H1 (cell line): Measurements from ENCODE around the gene BABAM2. TPM values are rescaled to one million over a fixed set of nuclear protein-coding genes. Genes with fewer than 3 reads are reported as not detected.

Experiments used
- ASH2L ChIP-seq: fragments of 200-600, 300-600 bp; sonication (generic); IDR thresholded peaks from one replicate; pipeline ENCODE4 v1.7.1; 2017; ENCODE audit warnings: low read length
- EP300 ChIP-seq, 2 experiments: IDR thresholded peaks; 1 replicate in 1 of 2; 2 replicates in 1 of 2; pipeline ENCODE4 v1.6.1; 2011 to 2012; ENCODE audit warnings: low read depth in 2 of 2, low read length in 2 of 2, mild to moderate bottlenecking in 2 of 2, borderline replicate concordance in 1 of 2, inconsistent platforms in 1 of 2, moderate library complexity in 1 of 2
- EZH2 ChIP-seq: fragments of 200-600 bp; sonication (generic); IDR thresholded peaks from 2 replicates; pipeline ENCODE4 v1.7.1; 2012; ENCODE audit warnings: low read depth, mild to moderate bottlenecking, moderate library complexity, low read length, inconsistent platforms; ENCODE audit not compliant: severe bottlenecking
- KDM5A ChIP-seq: fragments of 200-600 bp; IDR thresholded peaks from 2 replicates; pipeline ENCODE4 v1.7.1; 2012; ENCODE audit warnings: mild to moderate bottlenecking, low read length, inconsistent platforms, mixed read lengths
- PHF8 ChIP-seq: fragments of 200-600 bp; sonication (generic); conservative IDR thresholded peaks from 2 replicates; pipeline ENCODE4 v1.7.1; 2012; ENCODE audit warnings: low read depth, mild to moderate bottlenecking, inconsistent platforms, low read length, moderate library complexity
- SIX5 ChIP-seq: IDR thresholded peaks from 2 replicates; pipeline ENCODE4 v1.6.1; 2011; ENCODE audit warnings: mild to moderate bottlenecking, low read depth, low read length
- SUZ12 ChIP-seq: fragments of 200-600 bp; sonication (generic); IDR thresholded peaks from 2 replicates; pipeline ENCODE4 v1.6.1; 2012; ENCODE audit warnings: mild to moderate bottlenecking, inconsistent platforms, low read length, moderate library complexity, mixed read lengths
- ZNF274 ChIP-seq: IDR thresholded peaks from 2 replicates; pipeline ENCODE4 v1.7.0; 2012; ENCODE audit warnings: low read length, borderline replicate concordance; ENCODE audit errors: extremely low read depth
- polyA plus RNA-seq, 7 experiments: library from polyadenylated mRNA; depleted of rRNA in 3 of 7; stranded (reverse) in 5 of 7; unstranded in 2 of 7; fragments of >200 nt in 5 of 7; fragments of 200-250 nt in 2 of 7; gene quantifications; 1 replicate in 5 of 7; 2 replicates in 1 of 7; 4 replicates in 1 of 7; pipeline versions ENCODE4 v1.2.1 to v1.2.3, GENCODE V29; 2011 to 2013; ENCODE audit warnings: missing spikeins in 2 of 7, mixed read lengths in 2 of 7
- total RNA-seq: library from RNA; stranded (reverse); fragmentation: NEBNext Ultra II Directional; extraction: Animal tissue kit (Norgen Biotek cat#: 25700); gene quantifications from 2 replicates; pipeline ENCODE4 v1.2.1, GENCODE V29; 2021
- TF ChIP-seq, protein P1 (sequence below): fragments of 300-600 bp; sonication (generic); IDR thresholded peaks from 2 replicates; pipeline ENCODE4 v1.7.1; 2012; ENCODE audit warnings: low read length, moderate library complexity, mild to moderate bottlenecking, inconsistent platforms; ENCODE audit not compliant: insufficient replicate concordance

The BABAM2 gene
- total and polyA plus RNA-seq, 2 of the 8 experiments (the other 6 are each of a cell fraction or from before 2014, with no cell fraction given): 15.8 to 20.9 TPM

DNA sequence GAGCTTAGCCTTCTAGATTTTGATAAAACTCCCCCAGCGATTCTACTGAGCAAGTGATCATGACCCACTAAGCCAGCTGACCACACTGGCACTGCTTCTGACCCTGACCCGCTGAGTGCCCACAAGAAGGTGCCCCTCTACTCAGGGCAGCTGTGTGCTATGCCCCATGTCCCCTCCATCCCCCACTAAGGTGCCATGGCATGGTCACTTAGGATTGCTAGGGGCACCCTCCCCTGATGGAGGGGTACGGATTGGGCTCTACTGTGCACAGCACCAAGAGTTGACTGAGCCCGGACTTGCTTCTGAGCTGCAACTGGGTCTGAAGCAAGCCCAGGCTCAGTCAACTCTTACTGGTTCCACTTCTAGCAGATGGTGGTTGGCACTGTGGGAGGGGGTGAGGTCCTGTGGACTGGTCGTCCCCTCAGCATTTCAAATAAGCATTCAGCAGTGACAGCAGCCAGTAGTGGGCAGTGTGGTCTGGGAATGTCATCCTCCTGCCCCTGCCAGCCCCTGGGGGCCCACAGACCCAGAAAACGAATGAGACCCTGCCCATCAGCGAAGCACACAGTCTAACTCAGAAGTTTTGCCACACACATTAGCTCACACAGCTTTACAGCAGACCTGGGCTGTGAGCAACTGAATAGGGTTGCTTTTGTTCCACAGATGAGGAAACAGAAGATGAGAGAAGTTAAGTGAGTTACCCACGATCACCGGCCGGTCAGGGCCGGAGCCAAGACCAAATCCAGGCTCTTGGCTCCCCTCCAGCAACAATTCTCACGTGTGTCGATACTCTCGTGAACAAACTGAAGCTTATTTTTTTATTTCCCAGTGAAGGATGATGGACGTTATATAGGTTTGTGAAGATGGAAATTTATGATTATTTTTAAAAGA lies 450.0 kb downstream of the BABAM2 start (continued):
- TF ChIP-seq, protein P1, sequence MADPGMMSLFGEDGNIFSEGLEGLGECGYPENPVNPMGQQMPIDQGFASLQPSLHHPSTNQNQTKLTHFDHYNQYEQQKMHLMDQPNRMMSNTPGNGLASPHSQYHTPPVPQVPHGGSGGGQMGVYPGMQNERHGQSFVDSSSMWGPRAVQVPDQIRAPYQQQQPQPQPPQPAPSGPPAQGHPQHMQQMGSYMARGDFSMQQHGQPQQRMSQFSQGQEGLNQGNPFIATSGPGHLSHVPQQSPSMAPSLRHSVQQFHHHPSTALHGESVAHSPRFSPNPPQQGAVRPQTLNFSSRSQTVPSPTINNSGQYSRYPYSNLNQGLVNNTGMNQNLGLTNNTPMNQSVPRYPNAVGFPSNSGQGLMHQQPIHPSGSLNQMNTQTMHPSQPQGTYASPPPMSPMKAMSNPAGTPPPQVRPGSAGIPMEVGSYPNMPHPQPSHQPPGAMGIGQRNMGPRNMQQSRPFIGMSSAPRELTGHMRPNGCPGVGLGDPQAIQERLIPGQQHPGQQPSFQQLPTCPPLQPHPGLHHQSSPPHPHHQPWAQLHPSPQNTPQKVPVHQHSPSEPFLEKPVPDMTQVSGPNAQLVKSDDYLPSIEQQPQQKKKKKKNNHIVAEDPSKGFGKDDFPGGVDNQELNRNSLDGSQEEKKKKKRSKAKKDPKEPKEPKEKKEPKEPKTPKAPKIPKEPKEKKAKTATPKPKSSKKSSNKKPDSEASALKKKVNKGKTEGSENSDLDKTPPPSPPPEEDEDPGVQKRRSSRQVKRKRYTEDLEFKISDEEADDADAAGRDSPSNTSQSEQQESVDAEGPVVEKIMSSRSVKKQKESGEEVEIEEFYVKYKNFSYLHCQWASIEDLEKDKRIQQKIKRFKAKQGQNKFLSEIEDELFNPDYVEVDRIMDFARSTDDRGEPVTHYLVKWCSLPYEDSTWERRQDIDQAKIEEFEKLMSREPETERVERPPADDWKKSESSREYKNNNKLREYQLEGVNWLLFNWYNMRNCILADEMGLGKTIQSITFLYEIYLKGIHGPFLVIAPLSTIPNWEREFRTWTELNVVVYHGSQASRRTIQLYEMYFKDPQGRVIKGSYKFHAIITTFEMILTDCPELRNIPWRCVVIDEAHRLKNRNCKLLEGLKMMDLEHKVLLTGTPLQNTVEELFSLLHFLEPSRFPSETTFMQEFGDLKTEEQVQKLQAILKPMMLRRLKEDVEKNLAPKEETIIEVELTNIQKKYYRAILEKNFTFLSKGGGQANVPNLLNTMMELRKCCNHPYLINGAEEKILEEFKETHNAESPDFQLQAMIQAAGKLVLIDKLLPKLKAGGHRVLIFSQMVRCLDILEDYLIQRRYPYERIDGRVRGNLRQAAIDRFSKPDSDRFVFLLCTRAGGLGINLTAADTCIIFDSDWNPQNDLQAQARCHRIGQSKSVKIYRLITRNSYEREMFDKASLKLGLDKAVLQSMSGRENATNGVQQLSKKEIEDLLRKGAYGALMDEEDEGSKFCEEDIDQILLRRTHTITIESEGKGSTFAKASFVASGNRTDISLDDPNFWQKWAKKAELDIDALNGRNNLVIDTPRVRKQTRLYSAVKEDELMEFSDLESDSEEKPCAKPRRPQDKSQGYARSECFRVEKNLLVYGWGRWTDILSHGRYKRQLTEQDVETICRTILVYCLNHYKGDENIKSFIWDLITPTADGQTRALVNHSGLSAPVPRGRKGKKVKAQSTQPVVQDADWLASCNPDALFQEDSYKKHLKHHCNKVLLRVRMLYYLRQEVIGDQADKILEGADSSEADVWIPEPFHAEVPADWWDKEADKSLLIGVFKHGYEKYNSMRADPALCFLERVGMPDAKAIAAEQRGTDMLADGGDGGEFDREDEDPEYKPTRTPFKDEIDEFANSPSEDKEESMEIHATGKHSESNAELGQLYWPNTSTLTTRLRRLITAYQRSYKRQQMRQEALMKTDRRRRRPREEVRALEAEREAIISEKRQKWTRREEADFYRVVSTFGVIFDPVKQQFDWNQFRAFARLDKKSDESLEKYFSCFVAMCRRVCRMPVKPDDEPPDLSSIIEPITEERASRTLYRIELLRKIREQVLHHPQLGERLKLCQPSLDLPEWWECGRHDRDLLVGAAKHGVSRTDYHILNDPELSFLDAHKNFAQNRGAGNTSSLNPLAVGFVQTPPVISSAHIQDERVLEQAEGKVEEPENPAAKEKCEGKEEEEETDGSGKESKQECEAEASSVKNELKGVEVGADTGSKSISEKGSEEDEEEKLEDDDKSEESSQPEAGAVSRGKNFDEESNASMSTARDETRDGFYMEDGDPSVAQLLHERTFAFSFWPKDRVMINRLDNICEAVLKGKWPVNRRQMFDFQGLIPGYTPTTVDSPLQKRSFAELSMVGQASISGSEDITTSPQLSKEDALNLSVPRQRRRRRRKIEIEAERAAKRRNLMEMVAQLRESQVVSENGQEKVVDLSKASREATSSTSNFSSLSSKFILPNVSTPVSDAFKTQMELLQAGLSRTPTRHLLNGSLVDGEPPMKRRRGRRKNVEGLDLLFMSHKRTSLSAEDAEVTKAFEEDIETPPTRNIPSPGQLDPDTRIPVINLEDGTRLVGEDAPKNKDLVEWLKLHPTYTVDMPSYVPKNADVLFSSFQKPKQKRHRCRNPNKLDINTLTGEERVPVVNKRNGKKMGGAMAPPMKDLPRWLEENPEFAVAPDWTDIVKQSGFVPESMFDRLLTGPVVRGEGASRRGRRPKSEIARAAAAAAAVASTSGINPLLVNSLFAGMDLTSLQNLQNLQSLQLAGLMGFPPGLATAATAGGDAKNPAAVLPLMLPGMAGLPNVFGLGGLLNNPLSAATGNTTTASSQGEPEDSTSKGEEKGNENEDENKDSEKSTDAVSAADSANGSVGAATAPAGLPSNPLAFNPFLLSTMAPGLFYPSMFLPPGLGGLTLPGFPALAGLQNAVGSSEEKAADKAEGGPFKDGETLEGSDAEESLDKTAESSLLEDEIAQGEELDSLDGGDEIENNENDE: no peak
- TF ChIP-seq SIX5 (no peak), SUZ12 (no peak), ZNF274 (no peak), EP300 (IDR thresholded peaks at IDR 0.05; ENCODE audit: borderline replicate concordance in 1 of 2, low read depth in 2 of 2, low read length in 2 of 2) (no peak), PHF8 (no peak), KDM5A (no peak), ASH2L (no peak), EZH2 (no peak)
- TF ChIP-seq, all 59 proteins: peak for 3
